Activated CD4-positive, alpha-beta T cell treated with anti-CD3 and anti-CD28 coated beads for 48 hours (primary cell): ENCODE measurements around the gene DUOX1.
A peak's percentile ranks its signal among the peaks of the same experiment; 100 is the strongest.
"Not testable (repeated sequence)": the region's sequence is repeated elsewhere in the genome, so short reads cannot be mapped to it uniquely, and the experiment has no call there.

Experiments used
- DNase-seq: peaks from one replicate; pipeline ENCODE4 v3.0.0-alpha.2; 2020

DUOX1 gene

GRCh38 chr15:45129651-45130129 lies at the start of gene DUOX1, which contains the start of gene DUOXA1:
TSS of gene DUOX1 (plus strand) at chr15:45129994. CDS start at chr15:45131967, 1,973 bp downstream.
TSS of gene DUOXA1 (minus strand) at chr15:45129879. CDS start at chr15:45123014, 6,865 bp downstream.
- peak; percentile 47 for DNase-seq

GRCh38 chr15:45080593-45080992 lies 49.2 kb upstream of the DUOX1 start:
- not testable (repeated sequence) for DNase-seq

- DNase-seq = not testable (repeated sequence)
These were observed 47.4 kb upstream of the DUOX1 start for GRCh38 chr15:45082412-45082811.

GRCh38 chr15:45083223-45083622 lies 46.6 kb upstream of the DUOX1 start:
- no peak for DNase-seq

GRCh38 chr15:45084163-45084562 lies 45.6 kb upstream of the DUOX1 start:
- DNase-seq = no peak

GRCh38 chr15:45087513-45087912 lies 42.3 kb upstream of the DUOX1 start:
- no peak for DNase-seq

GRCh38 chr15:45088801-45089711 lies 40.7 kb upstream of the DUOX1 start:
- no peak for DNase-seq

GRCh38 chr15:45089712-45090373 lies 40.0 kb upstream of the DUOX1 start:
- DNase-seq = no peak

GRCh38 chr15:45091161-45091560 lies 38.6 kb upstream of the DUOX1 start:
- no peak for DNase-seq

- no peak for DNase-seq
These were observed 38.2 kb upstream of the DUOX1 start for GRCh38 chr15:45091576-45091975.

GRCh38 chr15:45093013-45093412 lies 36.8 kb upstream of the DUOX1 start:
- DNase-seq = no peak

- DNase-seq = no peak
These were observed 36.0 kb upstream of the DUOX1 start for GRCh38 chr15:45093622-45094357.

GRCh38 chr15:45094358-45094730 lies 35.5 kb upstream of the DUOX1 start:
- DNase-seq = no peak

- no peak for DNase-seq
These were observed 34.1 kb upstream of the DUOX1 start for GRCh38 chr15:45095661-45096060.

- DNase-seq = no peak
These were observed 32.3 kb upstream of the DUOX1 start for GRCh38 chr15:45097466-45097865.

GRCh38 chr15:45099549-45100165 lies 30.1 kb upstream of the DUOX1 start:
- DNase-seq = no peak

GRCh38 chr15:45100884-45101625 lies 28.7 kb upstream of the DUOX1 start:
- no peak for DNase-seq

- DNase-seq = no peak
These were observed 28.0 kb upstream of the DUOX1 start for GRCh38 chr15:45101749-45102148.

- no peak for DNase-seq
These were observed 27.6 kb upstream of the DUOX1 start for GRCh38 chr15:45102226-45102625.

GRCh38 chr15:45104170-45104569 lies 25.6 kb upstream of the DUOX1 start:
- not testable (repeated sequence) for DNase-seq

- no peak for DNase-seq
These were observed 24.2 kb upstream of the DUOX1 start for GRCh38 chr15:45105586-45105985.
